Measurements from ENCODE around the gene SOHLH1. TPM values are rescaled to one million over a fixed set of nuclear protein-coding genes. Genes with fewer than 3 reads are reported as not detected.
"Not testable (repeated sequence)": the region's sequence is repeated elsewhere in the genome, so short reads cannot be mapped to it uniquely, and the experiment has no call there.

SOHLH1 gene
- total RNA-seq, 2 experiments from 2014 or later = not detected

DNA sequence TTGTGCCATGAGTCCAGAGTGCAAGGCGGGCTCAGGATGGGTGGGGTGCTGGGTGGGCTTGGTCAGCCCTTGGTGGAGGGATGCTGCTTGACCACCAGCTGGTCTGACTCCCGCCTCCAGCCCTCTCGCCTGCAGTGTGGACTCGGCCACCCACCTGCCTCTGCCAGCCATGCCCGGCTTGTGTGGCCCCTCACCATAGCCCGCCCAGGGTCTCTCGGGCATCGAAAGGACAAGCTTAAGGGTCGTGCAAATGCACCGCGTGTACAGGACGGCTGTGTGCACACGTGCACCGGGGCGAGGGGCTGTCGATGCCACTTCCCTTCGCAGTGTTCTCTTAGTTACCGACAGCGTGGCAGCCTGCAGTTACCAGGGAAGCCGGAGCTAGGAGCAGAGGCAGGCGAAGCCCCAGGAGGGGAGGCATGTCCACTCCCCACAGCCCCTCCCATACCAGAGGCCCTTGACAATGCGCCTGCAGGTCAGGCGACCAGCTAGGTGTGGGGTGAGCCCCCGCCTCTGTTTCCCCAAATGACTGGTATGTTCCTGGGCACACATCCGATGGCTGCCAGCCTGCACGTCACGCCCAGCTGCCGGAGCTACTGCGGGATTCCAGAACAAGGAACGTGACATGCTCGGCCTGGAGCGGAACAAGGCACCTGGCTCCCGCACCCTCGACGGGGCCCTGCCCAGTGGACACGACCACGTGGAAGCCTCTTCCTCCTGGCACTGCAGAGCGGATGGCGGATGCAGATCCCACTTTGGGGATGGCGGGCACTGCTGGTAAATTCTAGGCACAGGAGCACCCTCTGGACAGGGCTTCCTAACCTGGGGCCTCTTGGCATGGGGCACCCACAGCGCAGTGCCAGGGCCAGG, 28.3 kb downstream of the SOHLH1 start:
- H3K27me3 Mint-ChIP-seq = no peaks in the 10 kb centered on the region
- H3K4me3 Mint-ChIP-seq = no peak overlapping the region
- no peak overlapping the region for H3K27ac Mint-ChIP-seq
- DNase-seq = no peak
- H3K4me1 Mint-ChIP-seq = no peaks in the 10 kb centered on the region
- ATAC-seq (ENCODE audit: low read depth) = no peak
- POLR2A ChIA-PET = no interaction called here
- H3K36me3 Mint-ChIP-seq = no peaks in the 10 kb centered on the region
- H3K9me3 Mint-ChIP-seq = no peaks in the 10 kb centered on the region

GRCh38 chr9:135669616-135670285, 29.5 kb downstream of the SOHLH1 start:
- Mint-ChIP-seq H3K9me3 (no peaks in the 10 kb centered on the region), H3K4me3 (no peak overlapping the region), H3K4me1 (no peaks in the 10 kb centered on the region), H3K27ac (no peak overlapping the region), H3K36me3 (no peaks in the 10 kb centered on the region), H3K27me3 (no peaks in the 10 kb centered on the region)
- ATAC-seq (ENCODE audit: low read depth) (no peak), DNase-seq (no peak)
- POLR2A ChIA-PET = no interaction called here

- POLR2A ChIA-PET; H3K4me3 Mint-ChIP-seq; H3K4me1 Mint-ChIP-seq; ATAC-seq (ENCODE audit: low read depth); H3K36me3 Mint-ChIP-seq; H3K27ac Mint-ChIP-seq; H3K27me3 Mint-ChIP-seq; DNase-seq; H3K9me3 Mint-ChIP-seq: not testable (repeated sequence)
These were observed 30.3 kb downstream of the SOHLH1 start for GRCh38 chr9:135669018-135669417.

GRCh38 chr9:135667463-135668001, 31.7 kb downstream of the SOHLH1 start:
- no peak overlapping the region for H3K27ac Mint-ChIP-seq
- ATAC-seq (ENCODE audit: low read depth) (no peak), DNase-seq (no peak)
- POLR2A ChIA-PET = no interaction called here
- no peaks in the 10 kb centered on the region for H3K27me3 Mint-ChIP-seq
- no peaks in the 10 kb centered on the region for H3K9me3 Mint-ChIP-seq
- H3K4me3 Mint-ChIP-seq = no peak overlapping the region
- no peaks in the 10 kb centered on the region for H3K4me1 Mint-ChIP-seq
- H3K36me3 Mint-ChIP-seq = no peaks in the 10 kb centered on the region

DNA sequence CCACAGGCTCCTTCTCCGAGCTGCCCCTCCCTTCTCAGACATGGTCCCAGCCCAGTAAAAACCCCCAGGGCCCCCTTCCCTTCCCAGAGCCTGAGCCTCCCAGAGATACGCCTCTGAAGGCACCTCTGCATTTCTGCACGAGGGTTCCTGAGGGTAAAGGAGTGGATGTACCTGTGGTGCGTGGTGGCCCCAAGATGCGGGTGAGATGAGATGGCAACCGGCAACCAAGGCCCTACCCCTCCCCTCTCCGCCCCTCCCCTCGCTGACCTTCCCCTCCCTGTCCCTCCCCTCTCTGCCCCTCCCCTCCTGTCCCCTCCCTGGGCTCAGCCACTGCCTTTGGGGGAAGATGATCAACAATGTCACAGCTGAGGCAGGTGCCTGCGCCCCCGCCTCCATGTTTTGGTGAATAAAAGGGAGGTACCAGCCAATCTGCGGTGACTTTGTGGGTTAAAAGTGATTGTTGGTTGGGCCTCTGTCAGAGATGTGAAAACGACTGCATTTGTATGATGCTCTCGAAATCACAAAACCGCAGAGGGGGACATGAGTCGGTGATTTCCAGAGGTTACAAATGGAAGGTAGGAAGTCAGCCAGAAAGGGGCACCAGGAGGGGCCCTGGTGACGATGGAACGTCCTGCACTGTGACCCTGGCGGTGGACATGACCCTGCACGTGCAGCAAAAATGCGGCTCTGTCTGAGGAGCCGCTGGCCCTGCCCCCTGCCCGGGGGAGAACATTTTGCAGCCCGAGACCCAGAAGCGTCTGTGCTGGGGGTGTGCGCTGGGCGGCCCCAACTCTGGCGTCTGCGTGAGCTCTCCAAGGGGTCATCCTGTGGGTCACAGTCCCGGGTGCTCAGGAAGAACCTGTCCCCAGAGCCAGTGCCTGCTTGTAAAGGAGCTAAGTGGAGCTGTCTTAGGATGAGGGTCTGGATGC, 32.5 kb downstream of the SOHLH1 start:
- no peaks in the 10 kb centered on the region for H3K4me1 Mint-ChIP-seq
- H3K36me3 Mint-ChIP-seq = no peaks in the 10 kb centered on the region
- POLR2A ChIA-PET = no interaction called here

GRCh38 chr9:135665795-135666189, 33.5 kb downstream of the SOHLH1 start:
- ATAC-seq (ENCODE audit: low read depth) (no peak), DNase-seq (no peak)
- H3K9me3 Mint-ChIP-seq = no peaks in the 10 kb centered on the region
- H3K36me3 Mint-ChIP-seq = no peaks in the 10 kb centered on the region
- POLR2A ChIA-PET = no interaction called here
- H3K27me3 Mint-ChIP-seq = no peaks in the 10 kb centered on the region
- H3K4me3 Mint-ChIP-seq = no peak overlapping the region
- H3K27ac Mint-ChIP-seq = no peak overlapping the region
- H3K4me1 Mint-ChIP-seq = no peaks in the 10 kb centered on the region

More for the DNA sequence above, 32.5 kb downstream of the SOHLH1 start:
- Mint-ChIP-seq H3K27me3 (no peaks in the 10 kb centered on the region), H3K4me3 (no peak overlapping the region), H3K9me3 (no peaks in the 10 kb centered on the region), H3K27ac (no peak overlapping the region)
- DNase-seq = no peak
- ATAC-seq (ENCODE audit: low read depth) = no peak

DNA sequence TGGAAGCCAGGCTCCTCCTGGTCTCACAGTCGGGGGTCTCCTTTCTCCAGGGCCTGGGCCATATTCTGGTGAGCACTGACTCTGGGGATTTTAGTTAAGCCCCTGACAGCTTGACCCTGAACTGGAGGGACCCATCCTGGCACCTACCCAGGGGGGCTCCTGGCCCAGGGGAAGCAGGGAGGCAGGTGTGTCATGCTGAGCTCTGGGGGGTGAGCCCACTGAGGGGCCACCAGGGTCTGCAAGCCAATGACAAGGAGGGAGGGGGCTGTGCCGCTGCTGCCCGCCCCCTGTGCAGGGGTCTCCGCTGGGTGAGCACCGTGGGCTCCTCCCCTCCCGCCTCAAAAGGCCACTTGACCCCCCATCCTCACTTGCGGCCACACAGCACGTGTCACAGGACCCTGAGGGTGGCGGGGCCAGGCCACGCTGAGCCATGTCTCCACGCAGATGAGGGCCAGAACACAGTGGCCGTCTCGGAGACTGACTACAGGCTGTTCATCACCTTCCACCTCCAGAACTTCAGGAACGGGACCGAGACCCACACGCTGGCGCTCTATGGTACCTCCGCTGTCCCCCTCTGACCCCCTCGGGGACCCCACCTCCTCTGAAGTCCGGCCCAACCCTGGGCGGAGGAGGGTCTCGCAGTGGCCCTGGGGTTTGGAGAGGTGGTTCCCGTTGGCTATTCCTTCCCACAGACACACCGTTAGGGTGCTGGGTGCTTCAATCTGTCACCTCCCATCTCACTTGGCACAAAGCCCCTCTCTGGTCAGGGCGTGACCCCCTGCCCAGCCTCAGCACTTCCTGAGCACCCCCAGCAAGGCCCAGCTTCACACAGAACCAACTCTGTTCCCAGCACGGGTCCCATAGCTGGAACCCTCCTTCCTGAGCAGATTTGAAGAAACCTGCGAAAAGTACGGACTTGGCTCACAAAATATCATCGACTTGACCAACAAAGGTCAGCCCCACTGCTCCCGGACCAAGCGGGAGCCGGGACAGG, 34.2 kb downstream of the SOHLH1 start:
- H3K9me3 Mint-ChIP-seq = no peaks in the 10 kb centered on the region
- ATAC-seq (ENCODE audit: low read depth) = no peak
- no peaks in the 10 kb centered on the region for H3K4me1 Mint-ChIP-seq
- DNase-seq = no peak
- H3K27me3 Mint-ChIP-seq = no peaks in the 10 kb centered on the region
- H3K27ac Mint-ChIP-seq = no peak overlapping the region
- H3K4me3 Mint-ChIP-seq = no peak overlapping the region
- POLR2A ChIA-PET = no interaction called here
- H3K36me3 Mint-ChIP-seq = no peaks in the 10 kb centered on the region

GRCh38 chr9:135664266-135664665, 35.0 kb downstream of the SOHLH1 start:
- Mint-ChIP-seq H3K27ac (no peak overlapping the region), H3K4me1 (no peaks in the 10 kb centered on the region), H3K27me3 (no peaks in the 10 kb centered on the region), H3K9me3 (no peaks in the 10 kb centered on the region), H3K4me3 (no peak overlapping the region), H3K36me3 (no peaks in the 10 kb centered on the region)
- POLR2A ChIA-PET = no interaction called here
- ATAC-seq (ENCODE audit: low read depth) (no peak), DNase-seq (no peak)

- no peak for ATAC-seq (ENCODE audit: low read depth)
- H3K4me3 Mint-ChIP-seq = no peak overlapping the region
- no peaks in the 10 kb centered on the region for H3K9me3 Mint-ChIP-seq
- no peaks in the 10 kb centered on the region for H3K36me3 Mint-ChIP-seq
- H3K4me1 Mint-ChIP-seq = no peaks in the 10 kb centered on the region
- no peaks in the 10 kb centered on the region for H3K27me3 Mint-ChIP-seq
- no peak for DNase-seq
- no peak overlapping the region for H3K27ac Mint-ChIP-seq
- POLR2A ChIA-PET = no interaction called here
These were observed 35.4 kb downstream of the SOHLH1 start for GRCh38 chr9:135663857-135664256.

- H3K36me3 Mint-ChIP-seq = no peaks in the 10 kb centered on the region
- H3K27me3 Mint-ChIP-seq = no peaks in the 10 kb centered on the region
- H3K4me3 Mint-ChIP-seq = no peak overlapping the region
- H3K4me1 Mint-ChIP-seq = no peaks in the 10 kb centered on the region
- H3K9me3 Mint-ChIP-seq = no peaks in the 10 kb centered on the region
- POLR2A ChIA-PET = no interaction called here
- ATAC-seq (ENCODE audit: low read depth) = no peak
- H3K27ac Mint-ChIP-seq = no peak overlapping the region
- no peak for DNase-seq
These were observed 35.9 kb downstream of the SOHLH1 start for GRCh38 chr9:135663451-135663770.

DNA sequence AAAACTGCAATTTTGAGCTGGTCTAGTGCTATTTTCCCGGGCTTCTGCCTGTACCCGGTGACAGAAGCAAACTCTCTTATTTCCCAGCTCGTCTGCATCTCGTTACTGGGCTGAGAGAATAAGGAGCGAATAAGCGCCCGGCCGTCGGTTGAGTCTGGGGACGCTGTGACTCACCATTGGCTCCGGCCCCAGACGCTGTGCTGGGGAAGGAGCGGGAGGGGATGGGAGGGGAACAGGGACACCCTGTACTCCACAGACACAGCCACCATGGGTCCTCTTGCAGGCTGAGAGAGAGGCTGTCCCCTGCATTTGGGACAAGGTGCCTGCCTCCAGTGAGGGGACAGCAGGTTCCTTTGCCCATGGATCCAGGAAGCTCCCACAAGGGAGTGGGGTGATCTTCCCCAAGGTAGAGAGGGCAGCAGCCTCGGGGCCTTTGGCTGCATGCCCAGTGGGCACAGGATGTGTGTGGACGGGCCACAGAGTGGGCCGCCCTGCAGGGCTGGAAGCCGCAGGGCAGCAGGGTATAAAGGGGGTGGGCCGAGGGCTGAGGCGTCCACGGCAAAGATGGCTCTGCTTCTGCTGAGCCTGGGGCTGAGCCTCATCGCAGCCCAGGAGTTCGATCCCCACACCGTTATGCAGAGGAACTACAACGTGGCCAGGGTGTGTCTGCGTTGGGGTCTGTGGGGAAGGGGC, 36.4 kb downstream of the SOHLH1 start, which contains the start of gene LCN9:
TSS of gene LCN9 (plus strand) at position 552 of the 693 bp plus-strand sequence. CDS start at position 565, 13 bp downstream.
- H3K4me3 Mint-ChIP-seq = no peak within 1 kb of the TSS
- DNase-seq (no peak), ATAC-seq (ENCODE audit: low read depth) (no peak)
- H3K27me3 Mint-ChIP-seq = no peaks in the 10 kb centered on the region
- no peaks in the 10 kb centered on the region for H3K9me3 Mint-ChIP-seq
- no peak within 1 kb of the TSS for H3K27ac Mint-ChIP-seq
- POLR2A ChIA-PET = no interaction called here
- H3K4me1 Mint-ChIP-seq = no peaks in the 10 kb centered on the region
- H3K36me3 Mint-ChIP-seq = no peaks in the 10 kb centered on the region

Data from activated naive CD8-positive, alpha-beta T cell treated with anti-CD3 and anti-CD28 coated beads, Interleukin-2, amount 10 ng/mL, durations not matched to agents 7 days and 5 days (primary cell).